ENCODE measurements around the gene MAP4K4. TPM values are rescaled to one million over a fixed set of nuclear protein-coding genes. Genes with fewer than 3 reads are reported as not detected.

MAP4K4 gene
- total RNA-seq, 1 donor from 2014 or later: 166 TPM

DNA sequence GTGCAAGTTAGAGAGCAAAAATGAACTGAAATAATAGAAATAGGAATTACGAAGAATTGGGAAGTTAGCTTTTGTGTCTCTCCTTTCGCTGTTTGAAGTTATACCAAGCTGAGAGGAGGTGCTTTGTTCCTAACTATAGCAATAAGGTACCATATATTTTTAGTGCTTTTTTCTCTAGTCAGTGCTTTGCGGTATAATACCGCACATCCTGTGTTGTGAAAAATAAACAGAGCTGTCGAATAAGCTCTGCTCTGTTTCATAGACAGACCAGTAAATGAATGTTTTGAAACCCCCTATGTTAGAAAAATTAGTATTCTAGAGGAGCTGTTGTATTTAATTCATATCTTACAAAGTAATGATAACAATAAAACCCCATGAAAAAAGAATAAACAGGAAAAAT, 130.8 kb downstream of the MAP4K4 start:
- no peak overlapping the region for H3K4me3 Mint-ChIP-seq
- DNase-seq (ENCODE audit: extremely low spot score, unreplicated experiment): no peak
- no peaks in the 10 kb centered on the region for H3K27me3 Mint-ChIP-seq
- peaks cover 40% of the 10 kb centered on the region for H3K4me1 Mint-ChIP-seq (ENCODE audit: unreplicated experiment)
- H3K9me3 Mint-ChIP-seq: no peaks in the 10 kb centered on the region
- peaks cover 40% of the 10 kb centered on the region for H3K36me3 Mint-ChIP-seq
- TF ChIP-seq, protein P1, sequence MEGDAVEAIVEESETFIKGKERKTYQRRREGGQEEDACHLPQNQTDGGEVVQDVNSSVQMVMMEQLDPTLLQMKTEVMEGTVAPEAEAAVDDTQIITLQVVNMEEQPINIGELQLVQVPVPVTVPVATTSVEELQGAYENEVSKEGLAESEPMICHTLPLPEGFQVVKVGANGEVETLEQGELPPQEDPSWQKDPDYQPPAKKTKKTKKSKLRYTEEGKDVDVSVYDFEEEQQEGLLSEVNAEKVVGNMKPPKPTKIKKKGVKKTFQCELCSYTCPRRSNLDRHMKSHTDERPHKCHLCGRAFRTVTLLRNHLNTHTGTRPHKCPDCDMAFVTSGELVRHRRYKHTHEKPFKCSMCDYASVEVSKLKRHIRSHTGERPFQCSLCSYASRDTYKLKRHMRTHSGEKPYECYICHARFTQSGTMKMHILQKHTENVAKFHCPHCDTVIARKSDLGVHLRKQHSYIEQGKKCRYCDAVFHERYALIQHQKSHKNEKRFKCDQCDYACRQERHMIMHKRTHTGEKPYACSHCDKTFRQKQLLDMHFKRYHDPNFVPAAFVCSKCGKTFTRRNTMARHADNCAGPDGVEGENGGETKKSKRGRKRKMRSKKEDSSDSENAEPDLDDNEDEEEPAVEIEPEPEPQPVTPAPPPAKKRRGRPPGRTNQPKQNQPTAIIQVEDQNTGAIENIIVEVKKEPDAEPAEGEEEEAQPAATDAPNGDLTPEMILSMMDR (conservative IDR thresholded peaks at IDR 0.05): no peak
- H3K27ac Mint-ChIP-seq: peak overlapping the region; percentile 85

DNA sequence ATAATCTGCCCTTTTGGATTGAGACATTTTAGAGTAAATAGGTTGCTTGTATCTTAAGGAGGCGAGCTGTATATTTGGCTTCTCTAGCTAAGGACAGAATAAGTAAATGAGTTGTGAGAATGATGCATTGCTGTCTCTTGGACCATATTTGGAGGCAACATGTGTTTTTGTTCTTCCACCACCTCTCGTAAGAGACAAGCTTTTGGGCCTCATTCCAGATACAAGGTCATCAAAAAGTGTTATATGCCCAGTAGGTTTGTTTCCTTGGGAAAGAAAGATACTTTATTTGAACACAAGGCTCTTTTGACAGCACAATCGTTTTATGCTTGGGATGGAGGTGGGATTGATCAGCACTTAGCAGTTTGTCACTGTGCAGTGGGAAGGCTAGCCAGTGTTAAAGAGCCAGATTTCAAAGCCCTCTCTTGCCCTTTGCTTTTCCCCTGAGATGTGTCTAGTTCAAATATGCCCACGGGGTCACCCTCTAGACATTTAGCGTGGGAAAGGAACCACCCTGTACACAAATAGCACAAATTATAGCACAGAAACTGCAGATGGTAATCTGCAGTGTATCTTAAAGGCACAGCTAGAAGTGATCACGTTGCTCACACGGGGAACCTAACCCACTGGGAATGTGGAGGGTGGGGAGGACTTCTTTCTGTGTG, 131.3 kb downstream of the MAP4K4 start:
- Mint-ChIP-seq H3K9me3 (no peaks in the 10 kb centered on the region), H3K4me1 (ENCODE audit: unreplicated experiment) (peaks cover 40% of the 10 kb centered on the region), H3K27me3 (no peaks in the 10 kb centered on the region), H3K36me3 (peaks cover 36% of the 10 kb centered on the region), H3K27ac (peak overlapping the region; percentile 85), H3K4me3 (no peak overlapping the region)
- DNase-seq (ENCODE audit: extremely low spot score, unreplicated experiment): no peak
- TF ChIP-seq, protein P1 (conservative IDR thresholded peaks at IDR 0.05): no peak

DNA sequence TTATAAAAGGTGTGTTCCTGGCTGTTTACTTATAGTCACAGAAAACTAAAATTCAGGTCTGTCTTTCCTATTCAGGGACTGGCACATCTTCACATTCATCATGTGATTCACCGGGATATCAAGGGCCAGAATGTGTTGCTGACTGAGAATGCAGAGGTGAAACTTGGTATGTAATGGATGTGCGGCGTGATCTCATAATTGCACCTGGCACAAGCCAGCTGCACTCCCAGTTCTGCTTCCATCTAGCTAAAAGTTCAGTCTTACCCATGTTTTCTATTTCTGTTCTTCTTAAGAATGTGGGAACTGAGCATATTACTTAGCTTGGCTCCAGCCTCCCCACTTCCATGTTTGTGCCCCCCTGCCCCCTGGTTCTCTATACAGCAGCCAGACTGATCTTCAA, 131.9 kb downstream of the MAP4K4 start:
- no peaks in the 10 kb centered on the region for H3K9me3 Mint-ChIP-seq
- peaks cover 38% of the 10 kb centered on the region for H3K36me3 Mint-ChIP-seq
- no peak for DNase-seq (ENCODE audit: extremely low spot score, unreplicated experiment)
- TF ChIP-seq, protein P1 (conservative IDR thresholded peaks at IDR 0.05): no peak
- peak overlapping the region; percentile 64 for H3K27ac Mint-ChIP-seq
- peaks cover 40% of the 10 kb centered on the region for H3K4me1 Mint-ChIP-seq (ENCODE audit: unreplicated experiment)
- H3K27me3 Mint-ChIP-seq: no peaks in the 10 kb centered on the region
- H3K4me3 Mint-ChIP-seq: no peak overlapping the region

DNA sequence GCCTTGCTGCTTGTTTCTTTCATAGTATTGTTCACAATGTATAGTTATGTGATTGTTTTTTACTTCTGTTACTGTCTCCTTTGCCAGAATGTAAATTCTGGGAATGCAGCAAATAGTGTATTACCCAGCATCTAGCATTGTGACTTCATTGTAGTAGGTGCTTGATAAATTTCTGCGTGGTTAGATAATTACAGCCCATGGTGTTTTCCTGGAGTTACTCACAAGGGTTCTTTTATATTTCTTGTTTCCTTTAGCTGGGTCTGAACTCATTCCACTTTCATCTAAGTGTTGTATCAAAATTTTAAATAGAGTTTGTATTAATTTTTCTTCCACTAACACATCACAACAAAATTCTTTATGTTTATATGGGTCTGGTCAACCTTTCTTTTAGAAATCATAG, 132.6 kb downstream of the MAP4K4 start:
- H3K9me3 Mint-ChIP-seq: no peaks in the 10 kb centered on the region
- no peak overlapping the region for H3K4me3 Mint-ChIP-seq
- H3K27ac Mint-ChIP-seq: no peak overlapping the region
- H3K36me3 Mint-ChIP-seq: peaks cover 42% of the 10 kb centered on the region
- no peaks in the 10 kb centered on the region for H3K27me3 Mint-ChIP-seq
- TF ChIP-seq, protein P1 (conservative IDR thresholded peaks at IDR 0.05): no peak
- no peak for DNase-seq (ENCODE audit: extremely low spot score, unreplicated experiment)
- peaks cover 40% of the 10 kb centered on the region for H3K4me1 Mint-ChIP-seq (ENCODE audit: unreplicated experiment)

DNA sequence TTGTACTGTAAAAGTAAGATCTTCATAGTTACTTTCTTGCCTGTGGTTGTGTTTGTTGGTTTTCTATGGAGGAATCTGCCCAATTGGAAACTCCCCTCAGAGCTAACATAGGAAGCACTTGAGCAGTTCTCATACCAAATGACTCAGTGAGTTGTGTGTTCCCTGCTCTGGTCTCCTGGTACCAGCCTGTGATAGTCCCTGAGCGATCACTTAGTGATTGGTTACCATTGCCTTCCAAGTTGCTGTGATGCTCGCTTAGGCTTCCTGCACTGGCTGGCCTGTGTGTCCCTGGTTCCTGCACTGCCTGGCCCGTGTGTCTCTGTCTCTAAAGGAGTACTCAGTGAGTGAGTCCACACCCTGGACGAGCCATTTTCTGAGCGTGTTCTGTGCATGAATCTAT, 133.0 kb downstream of the MAP4K4 start:
- no peak overlapping the region for H3K27ac Mint-ChIP-seq
- H3K36me3 Mint-ChIP-seq: peaks cover 44% of the 10 kb centered on the region
- TF ChIP-seq, protein P1 (conservative IDR thresholded peaks at IDR 0.05): no peak
- no peaks in the 10 kb centered on the region for H3K9me3 Mint-ChIP-seq
- H3K4me1 Mint-ChIP-seq (ENCODE audit: unreplicated experiment): peaks cover 40% of the 10 kb centered on the region
- no peak overlapping the region for H3K4me3 Mint-ChIP-seq
- no peak for DNase-seq (ENCODE audit: extremely low spot score, unreplicated experiment)
- no peaks in the 10 kb centered on the region for H3K27me3 Mint-ChIP-seq

All from type B pancreatic cell (in vitro differentiated cells).